Measurements from ENCODE around the gene PSME3IP1.

DNA sequence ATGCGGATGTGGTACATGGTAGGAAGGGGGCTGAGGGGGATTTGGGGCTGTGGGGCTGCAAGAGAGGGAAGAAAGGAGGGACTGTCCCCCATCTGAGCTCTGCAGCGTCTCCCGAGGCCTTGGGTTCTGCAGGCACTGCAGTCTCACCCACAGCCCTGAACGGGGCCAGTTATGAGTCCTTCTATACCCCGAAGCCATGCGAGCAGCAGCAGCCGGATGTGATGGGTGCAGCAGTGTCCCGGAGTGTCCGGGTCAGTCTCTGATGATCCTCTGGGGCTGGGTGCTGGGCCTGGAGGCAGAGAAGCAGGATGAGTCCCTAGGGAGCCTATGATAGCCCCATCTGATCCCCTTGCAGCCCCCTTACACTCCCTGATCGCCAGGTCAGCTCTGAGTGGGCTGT, 52.0 kb downstream of the PSME3IP1 start:
- TF ChIP-seq, protein P1, sequence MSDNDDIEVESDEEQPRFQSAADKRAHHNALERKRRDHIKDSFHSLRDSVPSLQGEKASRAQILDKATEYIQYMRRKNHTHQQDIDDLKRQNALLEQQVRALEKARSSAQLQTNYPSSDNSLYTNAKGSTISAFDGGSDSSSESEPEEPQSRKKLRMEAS (IDR thresholded peaks at IDR 0.05; ENCODE audit: low read depth, low read length): no peak
- TF ChIP-seq, protein P2, sequence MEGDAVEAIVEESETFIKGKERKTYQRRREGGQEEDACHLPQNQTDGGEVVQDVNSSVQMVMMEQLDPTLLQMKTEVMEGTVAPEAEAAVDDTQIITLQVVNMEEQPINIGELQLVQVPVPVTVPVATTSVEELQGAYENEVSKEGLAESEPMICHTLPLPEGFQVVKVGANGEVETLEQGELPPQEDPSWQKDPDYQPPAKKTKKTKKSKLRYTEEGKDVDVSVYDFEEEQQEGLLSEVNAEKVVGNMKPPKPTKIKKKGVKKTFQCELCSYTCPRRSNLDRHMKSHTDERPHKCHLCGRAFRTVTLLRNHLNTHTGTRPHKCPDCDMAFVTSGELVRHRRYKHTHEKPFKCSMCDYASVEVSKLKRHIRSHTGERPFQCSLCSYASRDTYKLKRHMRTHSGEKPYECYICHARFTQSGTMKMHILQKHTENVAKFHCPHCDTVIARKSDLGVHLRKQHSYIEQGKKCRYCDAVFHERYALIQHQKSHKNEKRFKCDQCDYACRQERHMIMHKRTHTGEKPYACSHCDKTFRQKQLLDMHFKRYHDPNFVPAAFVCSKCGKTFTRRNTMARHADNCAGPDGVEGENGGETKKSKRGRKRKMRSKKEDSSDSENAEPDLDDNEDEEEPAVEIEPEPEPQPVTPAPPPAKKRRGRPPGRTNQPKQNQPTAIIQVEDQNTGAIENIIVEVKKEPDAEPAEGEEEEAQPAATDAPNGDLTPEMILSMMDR (IDR thresholded peaks at IDR 0.05; ENCODE audit: low read depth, low read length): no peak

Data from NB4 (cell line).